NCI-H1694 treated with DMSO at 0.1 percent for 48 hours (cell line): ENCODE measurements around the gene OR2A12.
A peak's percentile ranks its signal among the peaks of the same experiment; 100 is the strongest.
"Not testable (repeated sequence)": the region's sequence is repeated elsewhere in the genome, so short reads cannot be mapped to it uniquely, and the experiment has no call there.

Experiments
- DNase-seq: peaks from one replicate; lab custom pipeline; 2025; lab: John Stamatoyannopoulos, UW

The OR2A12 gene

DNA sequence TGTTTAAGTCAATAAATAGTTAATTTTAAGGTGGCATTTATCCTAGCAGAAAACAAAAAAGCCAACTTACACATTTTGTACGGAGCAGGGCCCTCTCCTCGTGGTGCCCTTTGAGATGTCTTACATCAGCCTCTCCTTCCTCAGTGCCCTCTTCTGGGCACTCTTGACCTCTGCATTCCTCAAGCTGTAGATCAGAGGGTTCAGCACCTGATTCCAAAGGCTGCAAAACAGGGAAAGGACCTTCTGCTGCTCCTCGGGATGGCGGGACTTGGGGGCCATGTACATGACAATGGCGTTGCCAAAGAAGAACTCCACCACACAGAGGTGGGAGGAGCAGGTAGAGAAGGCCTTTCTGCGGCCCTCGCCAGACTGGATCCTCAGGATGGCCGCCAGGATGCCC is 32.3 kb downstream of the OR2A12 start:
- DNase-seq: no peak

DNA sequence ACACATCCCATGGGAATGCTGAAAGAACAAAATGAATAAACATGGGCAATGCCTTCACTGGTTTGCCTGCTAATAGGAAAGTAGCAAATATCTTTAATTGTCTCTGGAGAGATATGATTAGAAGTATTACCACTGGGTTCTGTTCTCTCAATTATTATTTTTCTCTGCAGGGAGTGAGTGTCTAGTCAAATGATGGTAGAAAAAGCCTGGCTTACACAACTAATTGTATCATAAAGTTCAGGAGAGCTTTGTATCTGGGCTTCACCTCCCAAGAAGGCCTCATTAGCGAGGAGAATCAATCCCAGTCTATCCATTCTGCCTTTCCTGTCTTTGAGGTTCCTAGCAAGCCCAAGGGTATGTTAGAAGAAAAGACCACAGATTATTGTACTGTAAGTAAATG is 36.8 kb downstream of the OR2A12 start, which contains the start of gene OR2A14:
Gene OR2A14, plus strand, starts transcription at position 301 of the 400 bp plus-strand sequence. CDS start 5,937 bp downstream, outside the sequence.
- DNase-seq: no peak

DNA sequence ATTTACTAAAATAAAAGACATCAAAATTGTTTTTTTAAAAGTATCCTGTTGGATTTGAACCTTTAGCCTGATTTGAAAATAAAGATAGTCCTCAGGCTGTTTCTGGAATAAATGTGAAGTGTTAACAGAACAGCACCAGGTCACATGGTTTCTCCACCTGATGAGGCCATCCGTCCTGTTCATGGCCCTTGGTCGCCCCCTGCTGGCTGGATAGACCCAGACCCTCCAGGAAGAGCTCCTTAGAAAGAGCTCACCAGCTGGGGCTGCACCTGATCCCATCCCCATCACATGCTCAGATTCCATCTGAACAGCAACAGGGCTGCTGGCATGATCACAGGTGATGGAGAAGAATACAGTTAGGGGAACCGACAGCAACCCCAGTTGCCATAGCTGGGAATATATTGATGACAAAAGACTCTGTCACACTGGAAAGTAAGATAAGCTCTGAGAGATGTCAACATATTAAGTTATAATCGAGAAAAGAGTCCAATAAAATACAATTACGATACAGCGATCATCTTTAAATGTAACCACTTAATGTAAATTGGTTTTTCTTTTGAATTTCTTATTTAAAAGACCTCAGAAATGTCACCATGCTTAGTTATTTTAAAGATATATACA is 41.7 kb downstream of the OR2A12 start:
- DNase-seq: peak; percentile 45

DNA sequence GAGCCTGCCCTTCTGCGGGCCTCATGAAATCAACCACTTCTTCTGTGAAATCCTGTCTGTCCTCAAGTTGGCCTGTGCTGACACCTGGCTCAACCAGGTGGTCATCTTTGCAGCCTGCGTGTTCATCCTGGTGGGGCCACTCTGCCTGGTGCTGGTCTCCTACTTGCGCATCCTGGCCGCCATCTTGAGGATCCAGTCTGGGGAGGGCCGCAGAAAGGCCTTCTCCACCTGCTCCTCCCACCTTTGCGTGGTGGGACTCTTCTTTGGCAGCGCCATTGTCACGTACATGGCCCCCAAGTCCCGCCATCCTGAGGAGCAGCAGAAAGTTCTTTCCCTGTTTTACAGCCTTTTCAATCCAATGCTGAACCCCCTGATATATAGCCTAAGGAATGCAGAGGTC is 43.5 kb downstream of the OR2A12 start:
- DNase-seq: not testable (repeated sequence)

DNA sequence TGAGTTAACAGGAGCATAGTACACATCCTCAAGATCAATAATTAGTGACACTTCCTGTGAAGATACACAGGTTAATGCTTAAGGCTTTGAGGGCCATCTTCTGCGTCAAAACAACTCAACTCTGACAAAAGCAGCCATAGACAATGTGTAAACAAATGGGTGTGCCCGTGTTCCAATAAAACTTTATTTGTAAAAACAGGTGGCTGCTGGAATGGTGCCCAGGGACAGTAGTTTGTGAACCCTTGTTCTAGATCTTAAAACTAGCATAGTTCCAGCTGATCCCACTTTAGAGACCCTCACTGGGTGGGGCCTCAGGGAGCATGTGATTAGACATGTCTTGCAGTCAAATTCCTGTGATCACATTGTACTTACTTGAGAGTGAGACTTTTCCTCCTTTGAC is 44.7 kb downstream of the OR2A12 start:
- DNase-seq: no peak

DNA sequence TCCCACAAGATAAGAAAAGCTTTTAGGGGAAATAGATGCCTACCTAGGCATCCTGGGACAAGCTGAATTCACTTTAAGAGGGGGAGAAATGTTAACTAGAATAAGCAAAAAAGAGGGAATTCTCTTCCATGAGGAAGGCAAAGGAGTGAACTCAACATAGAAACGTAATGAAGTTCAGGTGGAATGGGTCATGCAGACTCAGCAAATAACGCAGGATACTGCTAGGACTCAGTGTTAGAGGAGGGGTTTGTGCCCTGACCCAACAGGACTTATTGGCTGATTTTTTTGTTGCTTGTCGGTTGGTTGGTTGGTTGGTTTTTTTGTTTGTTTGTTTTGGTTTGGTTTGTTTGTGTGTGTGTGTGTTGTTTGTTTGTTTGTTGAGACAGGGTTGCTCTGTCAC is 46.2 kb downstream of the OR2A12 start:
- no peak for DNase-seq

DNA sequence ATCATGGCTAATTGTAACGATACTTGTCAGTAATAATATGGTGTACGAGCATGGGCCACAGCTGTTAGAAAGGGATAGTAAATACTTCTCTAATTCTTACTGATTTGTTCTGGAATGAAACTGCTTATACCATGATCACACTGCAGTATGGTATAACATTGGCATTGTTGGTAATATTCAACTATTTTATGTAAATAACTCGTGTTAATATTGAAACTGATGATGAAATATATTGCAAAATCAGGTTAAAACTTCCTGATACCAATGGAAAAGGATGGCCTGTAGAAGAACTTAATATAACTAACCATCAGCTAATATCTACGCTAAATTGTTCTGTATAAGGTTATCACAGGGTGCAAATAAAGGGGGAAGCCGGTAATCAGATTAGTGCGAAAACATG is 47.2 kb downstream of the OR2A12 start:
- DNase-seq: no peak

DNA sequence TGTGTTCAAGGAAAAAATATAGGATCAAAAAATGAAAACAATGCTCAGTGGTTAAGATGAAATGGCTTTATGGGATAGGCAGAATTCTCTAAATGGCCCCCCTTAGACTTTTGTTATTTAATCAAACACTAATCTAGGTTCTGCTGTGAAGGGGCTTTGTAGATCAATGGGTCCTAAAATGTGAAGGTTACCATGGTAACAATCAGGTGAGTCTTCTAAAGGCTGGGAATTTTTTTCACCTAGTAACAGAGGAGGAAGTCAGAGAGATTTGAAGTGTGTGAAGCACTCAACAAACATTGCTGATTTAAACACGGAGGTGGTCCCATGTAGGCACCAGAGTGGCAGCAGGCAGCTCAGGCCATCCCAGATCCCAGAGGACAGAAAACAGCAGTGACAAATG is 48.0 kb downstream of the OR2A12 start:
- no peak for DNase-seq

DNA sequence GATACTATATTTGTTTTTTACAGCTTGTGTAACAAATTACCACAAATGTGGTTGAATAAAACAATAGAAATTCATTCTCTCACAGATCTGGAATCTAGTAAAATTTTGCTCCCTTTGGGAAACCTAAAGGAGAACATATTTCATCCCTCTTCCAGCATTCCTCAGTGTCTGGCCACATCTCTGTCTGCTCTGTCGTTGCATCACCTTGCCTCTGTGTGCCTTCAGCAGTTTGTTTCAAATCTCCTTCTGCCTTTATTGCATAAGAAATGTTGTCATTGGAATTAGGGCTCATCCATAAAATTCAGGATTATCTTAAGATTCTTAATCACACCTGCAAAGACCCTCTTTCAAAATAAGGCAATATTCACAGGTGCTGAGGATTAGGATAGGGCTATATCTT is 51.4 kb downstream of the OR2A12 start:
- no peak for DNase-seq

DNA sequence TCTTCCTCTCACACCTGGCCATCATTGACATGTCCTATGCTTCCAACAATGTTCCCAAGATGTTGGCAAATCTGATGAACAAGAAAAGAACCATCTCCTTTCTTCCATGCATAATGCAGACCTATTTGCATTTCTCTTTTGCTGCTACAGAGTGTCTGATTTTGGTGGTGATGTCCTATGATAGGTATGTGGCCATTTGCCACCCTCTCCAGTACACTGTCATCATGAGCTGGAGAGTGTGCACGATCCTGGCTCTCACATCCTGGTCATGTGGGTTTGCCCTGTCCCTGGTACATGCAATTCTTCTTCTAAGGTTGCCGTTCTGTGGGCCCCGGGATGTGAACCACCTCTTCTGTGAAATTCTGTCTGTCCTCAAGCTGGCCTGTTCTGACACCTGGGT is 56.1 kb downstream of the OR2A12 start:
- DNase-seq: no peak

DNA sequence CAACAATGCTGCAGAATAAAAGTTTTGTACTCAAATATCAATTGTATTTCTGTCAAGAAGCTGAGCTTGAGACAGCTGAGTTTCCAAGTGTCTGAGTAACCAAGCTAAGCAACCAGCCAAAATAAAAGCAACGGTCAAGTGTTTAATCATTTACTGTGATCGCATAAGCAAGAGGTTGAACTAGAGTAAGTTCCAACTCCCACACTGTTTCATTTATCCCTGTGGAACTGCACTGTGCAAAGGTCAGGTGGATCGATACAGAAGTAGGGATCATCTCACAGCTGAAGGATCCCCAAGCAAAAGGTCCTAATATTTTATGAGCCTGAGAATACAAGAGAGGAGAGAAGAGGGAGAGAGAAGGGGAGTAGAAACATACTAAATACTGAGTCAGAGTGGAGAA is 58.3 kb downstream of the OR2A12 start:
- no peak for DNase-seq

DNA sequence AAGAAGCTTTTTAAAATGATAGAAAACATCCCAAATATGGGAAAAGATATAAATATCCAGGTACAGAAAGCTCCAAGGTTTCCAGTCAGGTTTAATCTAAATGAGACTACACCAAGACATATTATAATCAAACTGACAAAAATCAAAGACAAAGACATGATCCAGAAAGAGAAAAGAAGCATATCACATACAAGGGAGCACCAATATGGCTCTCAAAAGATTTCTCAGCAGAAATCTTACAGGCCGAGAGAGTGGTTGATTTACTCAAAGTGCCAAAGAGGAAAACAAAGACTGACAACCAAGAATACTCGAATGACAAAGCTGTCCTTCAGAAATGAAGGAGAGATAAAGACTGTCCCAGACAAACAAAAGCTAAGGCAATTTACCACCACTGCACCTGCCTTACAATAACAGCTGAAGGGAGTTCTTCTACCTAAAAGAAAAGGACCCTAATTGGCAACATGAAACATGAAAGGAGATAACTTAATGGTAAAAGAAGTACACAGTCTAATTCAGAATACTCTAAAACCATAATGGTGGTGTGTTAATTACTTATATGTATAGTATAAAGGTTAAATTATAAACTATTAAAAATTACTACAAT is 62.2 kb downstream of the OR2A12 start:
- no peak for DNase-seq
